Peyer's patch (tissue), 4 donors: ENCODE results near the gene SLC35D3.

Experiments
- CTCF ChIP-seq, 6 experiments: fragments of 450-650 bp in 4 of 6; fragments of 200-600 bp in 2 of 6; sonication (generic) in 1 of 6; IDR thresholded peaks; one replicate each; pipeline ENCODE4 v1.5.1; 2017 to 2019; ENCODE audit warnings: antibody characterized with exemption in 6 of 6, mild to moderate bottlenecking in 3 of 6, moderate library complexity in 1 of 6
- POLR2A ChIP-seq, 2 donors: fragments of 450-650 bp; IDR thresholded peaks; one replicate each; pipeline ENCODE4 v1.5.1; 2017; ENCODE audit warnings: antibody characterized with exemption in 2 of 2, mild to moderate bottlenecking in 2 of 2, moderate library complexity in 2 of 2

DNA sequence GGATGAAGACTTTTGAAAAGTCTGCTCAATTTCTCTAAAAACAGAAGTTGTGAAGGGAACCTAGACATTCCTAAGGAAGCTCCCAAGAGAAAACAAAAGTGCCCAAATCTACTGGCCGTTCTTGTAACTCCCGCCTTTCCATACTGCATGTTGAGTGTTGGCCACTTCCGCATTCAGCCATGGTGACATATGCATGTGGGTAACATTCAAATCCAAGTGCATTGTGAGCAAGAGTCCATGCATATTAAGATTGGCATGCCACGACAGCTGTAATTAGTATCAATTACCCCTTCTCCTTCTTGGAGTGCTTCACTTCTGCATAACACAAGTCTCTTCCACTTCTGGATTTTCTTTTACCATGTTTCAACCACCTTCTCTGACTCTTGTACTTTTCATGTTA lies 8.4 kb downstream of the SLC35D3 start:
- TF ChIP-seq POLR2A (IDR thresholded peaks at IDR 0.05) (no peak), CTCF (IDR thresholded peaks at IDR 0.05) (no peak)
